Brain microvascular endothelial cell (primary cell): ENCODE measurements around the gene PIP5K1A.

Source experiments
- DNase-seq: peaks from one replicate; pipeline ENCODE4 v3.0.0-alpha.2; 2020
- H3K27ac ChIP-seq: fragments of 250-450 bp; sonication (Bioruptor Pico); 2 replicates; pipeline ENCODE4 v1.5.1; 2020; ENCODE audit warnings: mild to moderate bottlenecking, moderate library complexity
- H3K27me3 ChIP-seq: fragments of 250-450 bp; sonication (Bioruptor Pico); replicated peaks from 2 replicates; pipeline ENCODE4 v1.5.1; 2020; ENCODE audit warnings: mild to moderate bottlenecking
- H3K36me3 ChIP-seq: fragments of 250-450 bp; sonication (Bioruptor Pico); replicated peaks from 2 replicates; pipeline ENCODE4 v1.5.1; 2020; ENCODE audit warnings: mild to moderate bottlenecking
- H3K4me3 ChIP-seq: 2 replicates; pipeline ENCODE4 v1.5.1; 2011; ENCODE audit warnings: low read depth, mild to moderate bottlenecking, control low read depth, low read length, moderate library complexity
- in situ Hi-C: cut with HindIII; loops from 2 replicates; pipeline ENCODE4 v1.10.0; 2017; ENCODE audit warnings: low sequenced_read_pairs, low pct_ligation_motif_present
- TF ChIP-seq, protein P1 (sequence below): IDR thresholded peaks from 2 replicates; pipeline ENCODE4 v1.5.1; 2011; ENCODE audit warnings: low read depth, mild to moderate bottlenecking, moderate library complexity, low read length, control low read depth, inconsistent platforms; ENCODE audit errors: missing control alignments

Gene PIP5K1A

DNA sequence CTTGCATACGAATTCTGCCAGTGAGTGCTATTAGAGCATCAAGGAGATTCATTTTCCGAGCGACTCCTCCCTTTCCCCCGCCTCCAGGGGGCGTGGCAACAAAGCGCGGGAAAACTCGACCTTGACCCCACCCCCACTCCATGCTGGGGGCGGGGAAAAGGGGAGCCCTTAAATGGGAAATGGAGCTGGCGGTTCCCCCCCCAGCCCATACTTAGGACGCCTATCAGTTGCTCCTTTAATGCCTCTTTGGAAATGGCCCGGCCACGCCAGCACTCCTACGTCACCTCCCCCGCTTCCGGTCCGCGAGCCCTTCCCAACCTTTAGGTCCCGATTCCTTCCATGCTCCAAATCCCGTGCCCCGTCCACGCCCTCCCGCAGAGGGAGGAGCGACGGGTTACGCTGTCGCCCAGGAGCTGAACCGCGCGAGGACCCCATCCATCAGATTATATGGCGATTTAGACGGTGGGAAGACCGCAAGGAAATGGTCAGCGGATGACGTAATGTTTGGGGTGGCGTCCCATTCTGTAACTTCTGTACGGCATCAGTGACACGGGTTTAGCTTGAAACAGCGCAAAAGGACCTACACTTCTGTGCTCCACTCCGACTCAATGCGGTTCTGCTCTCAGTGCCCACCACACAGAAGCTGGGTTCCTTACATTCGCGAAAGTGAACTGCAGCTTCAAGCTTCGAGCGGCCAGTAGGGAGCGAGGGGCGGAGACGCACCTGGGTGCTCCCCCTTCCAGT is 83.0 kb downstream of the PIP5K1A start:
- DNase-seq = peak; percentile 96
- Histone ChIP-seq H3K36me3 (peaks cover 7% of the 10 kb centered on the region), H3K4me3 (peak overlapping the region; percentile 87), H3K27me3 (no peaks in the 10 kb centered on the region), H3K27ac (peak overlapping the region; percentile 96)
- TF ChIP-seq, protein P1, sequence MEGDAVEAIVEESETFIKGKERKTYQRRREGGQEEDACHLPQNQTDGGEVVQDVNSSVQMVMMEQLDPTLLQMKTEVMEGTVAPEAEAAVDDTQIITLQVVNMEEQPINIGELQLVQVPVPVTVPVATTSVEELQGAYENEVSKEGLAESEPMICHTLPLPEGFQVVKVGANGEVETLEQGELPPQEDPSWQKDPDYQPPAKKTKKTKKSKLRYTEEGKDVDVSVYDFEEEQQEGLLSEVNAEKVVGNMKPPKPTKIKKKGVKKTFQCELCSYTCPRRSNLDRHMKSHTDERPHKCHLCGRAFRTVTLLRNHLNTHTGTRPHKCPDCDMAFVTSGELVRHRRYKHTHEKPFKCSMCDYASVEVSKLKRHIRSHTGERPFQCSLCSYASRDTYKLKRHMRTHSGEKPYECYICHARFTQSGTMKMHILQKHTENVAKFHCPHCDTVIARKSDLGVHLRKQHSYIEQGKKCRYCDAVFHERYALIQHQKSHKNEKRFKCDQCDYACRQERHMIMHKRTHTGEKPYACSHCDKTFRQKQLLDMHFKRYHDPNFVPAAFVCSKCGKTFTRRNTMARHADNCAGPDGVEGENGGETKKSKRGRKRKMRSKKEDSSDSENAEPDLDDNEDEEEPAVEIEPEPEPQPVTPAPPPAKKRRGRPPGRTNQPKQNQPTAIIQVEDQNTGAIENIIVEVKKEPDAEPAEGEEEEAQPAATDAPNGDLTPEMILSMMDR = peak; percentile 11
- in situ Hi-C loops = no loop called here

DNA sequence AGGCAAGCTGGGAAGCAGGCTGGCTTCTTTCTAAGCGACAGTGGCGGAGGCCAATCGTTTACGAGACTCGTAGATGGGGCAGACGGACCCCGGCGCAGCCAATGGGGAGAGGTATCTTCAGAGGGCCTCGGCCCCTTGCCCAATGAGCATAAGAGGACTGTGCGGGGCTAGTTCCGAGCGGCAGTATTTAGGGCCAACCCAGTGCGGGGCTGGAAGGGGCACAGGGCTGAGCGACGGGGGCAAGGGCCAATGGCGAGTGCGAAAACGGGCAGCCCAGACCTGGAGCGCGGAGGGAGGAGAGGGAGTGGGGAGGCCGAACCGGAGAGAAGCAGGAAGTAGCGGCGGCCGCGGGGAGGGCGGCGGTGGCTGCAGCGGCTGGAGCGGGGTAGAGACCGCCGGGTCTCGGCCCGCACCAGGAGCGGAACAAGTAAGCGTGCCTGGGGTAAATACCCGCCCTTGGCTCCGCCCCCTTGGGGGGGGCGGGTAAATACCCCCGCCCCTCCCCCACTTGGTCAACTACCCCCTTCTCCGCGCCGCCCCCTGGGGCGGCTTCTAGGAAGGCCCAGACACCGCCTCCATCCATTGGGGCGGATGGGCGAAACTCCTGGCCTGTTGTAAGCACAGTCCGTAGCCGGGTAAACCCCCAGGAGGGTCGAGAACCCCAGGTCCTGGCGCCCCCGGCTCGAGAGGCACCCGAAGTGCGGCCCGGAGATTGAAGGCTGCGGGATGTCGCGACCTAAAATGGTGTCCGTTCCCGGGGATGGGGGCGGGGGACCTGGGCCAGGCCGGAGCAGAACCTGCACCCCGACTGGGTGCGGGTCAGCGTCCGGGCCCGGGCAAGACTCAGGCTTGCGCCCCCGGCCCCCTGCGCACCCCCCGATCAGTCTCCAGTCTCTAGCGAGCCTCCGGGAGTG is 83.9 kb downstream of the PIP5K1A start, which contains the start of gene ZNF687:
Gene ZNF687 (plus strand): TSS at position 331 of the 914 bp plus-strand sequence. CDS start 3,993 bp downstream, outside the sequence.
- TF ChIP-seq, protein P1 = no peak
- Histone ChIP-seq H3K27ac (peak within 1 kb of the TSS; percentile 96), H3K36me3 (peaks cover 14% of the 10 kb centered on the region), H3K27me3 (no peaks in the 10 kb centered on the region), H3K4me3 (peak within 1 kb of the TSS; percentile 87)
- peak; percentile 100 for DNase-seq
- in situ Hi-C loops = no loop called here

DNA sequence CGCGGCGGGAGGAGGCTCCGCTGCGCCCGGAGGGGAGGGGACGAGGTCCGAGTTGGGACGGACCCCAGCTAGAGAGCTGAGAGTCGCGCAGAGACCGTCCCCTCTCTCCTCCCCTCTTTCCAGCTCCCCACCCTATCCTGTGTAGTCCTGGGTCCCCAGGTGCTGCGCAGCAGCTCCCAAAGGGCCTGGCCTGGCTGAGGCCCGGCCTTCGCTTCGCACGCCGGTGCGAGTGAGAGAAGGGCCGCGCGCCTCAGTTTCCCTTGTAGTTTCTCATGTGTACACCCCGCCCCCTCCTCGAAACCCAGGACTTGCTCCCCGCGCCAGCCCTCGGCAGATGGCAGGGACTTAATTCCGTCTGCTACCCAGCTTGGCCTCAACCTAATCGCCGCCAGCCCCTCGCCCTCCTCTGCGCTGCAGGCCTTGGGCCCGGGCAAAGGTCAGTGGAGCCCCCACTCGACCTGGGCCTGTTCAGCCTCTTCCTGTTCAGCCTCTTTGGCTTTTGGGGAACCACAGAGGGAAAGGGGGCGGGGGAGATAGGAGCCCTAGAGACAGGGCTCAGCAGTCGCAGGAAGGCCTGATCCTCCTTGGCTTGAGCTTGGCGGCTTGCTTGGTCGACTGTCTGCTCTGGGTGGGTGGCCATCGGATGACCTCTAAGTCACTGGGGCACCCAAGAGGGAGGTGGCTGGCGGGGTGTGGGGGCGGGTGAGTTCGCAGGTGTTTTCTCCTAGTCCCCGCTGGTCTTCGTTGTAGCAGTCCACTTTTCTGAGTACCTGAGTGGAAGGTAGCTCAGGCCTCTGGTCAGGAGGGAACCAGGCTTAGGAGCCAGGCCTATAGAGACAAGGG is 84.8 kb downstream of the PIP5K1A start:
- DNase-seq = no peak
- Histone ChIP-seq H3K4me3 (peak overlapping the region; percentile 87), H3K36me3 (peaks cover 23% of the 10 kb centered on the region), H3K27me3 (no peaks in the 10 kb centered on the region), H3K27ac (peak overlapping the region; percentile 96)
- in situ Hi-C loops = no loop called here
- TF ChIP-seq, protein P1 = no peak

DNA sequence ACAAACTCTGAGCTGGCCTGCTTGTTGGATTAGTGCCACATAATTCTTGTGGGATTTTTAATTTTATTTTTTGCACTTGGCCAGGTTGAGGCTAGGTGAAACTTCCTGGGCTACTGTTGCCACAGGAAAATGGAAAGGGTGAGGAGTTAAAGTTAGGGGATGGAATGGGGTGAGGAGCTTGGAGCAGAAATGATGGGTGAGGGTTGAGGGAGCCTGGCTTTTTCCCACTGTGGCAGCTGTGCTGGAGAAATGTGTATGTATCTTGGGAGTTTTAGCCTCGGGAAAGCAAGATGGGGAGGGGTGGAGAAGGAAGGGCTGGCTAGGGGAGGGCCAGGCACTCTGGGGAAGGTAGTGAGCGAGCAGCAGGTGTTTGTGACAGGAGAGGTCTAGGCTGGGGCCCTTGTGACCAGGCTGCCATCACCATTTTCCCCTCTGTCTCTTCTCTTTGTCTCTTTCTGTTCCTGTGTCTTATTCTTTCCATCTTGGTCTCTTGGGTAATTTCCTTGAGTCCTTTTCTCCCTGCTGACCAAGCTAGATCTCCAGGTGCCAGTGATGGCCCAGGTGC is 85.7 kb downstream of the PIP5K1A start:
- TF ChIP-seq, protein P1 = no peak
- Histone ChIP-seq H3K36me3 (peaks cover 27% of the 10 kb centered on the region), H3K27me3 (no peaks in the 10 kb centered on the region), H3K4me3 (no peak overlapping the region), H3K27ac (no peak overlapping the region)
- in situ Hi-C loops = no loop called here
- DNase-seq = no peak

DNA sequence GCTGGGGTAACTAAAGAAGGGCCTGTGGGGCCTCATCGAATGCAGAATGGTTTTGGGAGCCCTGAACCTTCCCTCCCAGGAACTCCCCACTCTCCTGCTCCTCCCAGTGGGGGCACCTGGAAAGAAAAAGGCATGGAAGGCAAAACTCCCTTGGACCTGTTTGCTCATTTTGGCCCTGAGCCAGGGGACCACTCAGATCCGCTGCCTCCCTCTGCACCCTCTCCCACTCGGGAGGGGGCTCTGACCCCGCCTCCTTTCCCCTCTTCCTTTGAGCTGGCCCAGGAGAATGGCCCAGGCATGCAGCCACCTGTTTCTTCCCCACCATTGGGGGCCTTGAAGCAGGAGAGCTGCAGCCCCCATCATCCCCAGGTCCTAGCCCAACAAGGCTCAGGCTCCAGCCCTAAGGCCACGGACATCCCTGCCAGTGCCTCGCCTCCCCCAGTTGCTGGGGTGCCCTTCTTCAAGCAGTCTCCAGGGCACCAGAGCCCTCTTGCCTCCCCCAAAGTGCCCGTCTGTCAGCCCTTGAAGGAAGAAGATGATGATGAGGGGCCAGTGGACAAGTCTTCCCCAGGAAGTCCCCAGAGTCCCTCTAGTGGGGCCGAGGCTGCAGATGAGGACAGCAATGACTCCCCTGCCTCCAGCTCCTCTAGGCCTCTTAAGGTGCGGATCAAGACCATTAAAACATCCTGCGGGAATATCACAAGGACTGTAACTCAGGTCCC is 88.4 kb downstream of the PIP5K1A start:
- Histone ChIP-seq H3K36me3 (peaks cover 49% of the 10 kb centered on the region), H3K27ac (no peak overlapping the region), H3K4me3 (no peak overlapping the region), H3K27me3 (no peaks in the 10 kb centered on the region)
- TF ChIP-seq, protein P1 = no peak
- DNase-seq = no peak
- in situ Hi-C loops = no loop called here
